Uterus (tissue), 2 donors: Measurements from ENCODE around the gene ATP10A.
"Not testable (repeated sequence)": the region's sequence is repeated elsewhere in the genome, so short reads cannot be mapped to it uniquely, and the experiment has no call there.

Experiments
- POLR2A ChIP-seq, 2 donors: fragments of 450-650 bp; IDR thresholded peaks; one replicate each; pipeline ENCODE4 v1.6.1; 2016; ENCODE audit warnings: antibody characterized with exemption in 2 of 2, mild to moderate bottlenecking in 1 of 2, moderate library complexity in 1 of 2
- TF ChIP-seq, protein P1 (sequence below), 4 experiments: fragments of 200-600 bp in 2 of 4; fragments of 450-650 bp in 2 of 4; sonication (generic) in 2 of 4; IDR thresholded peaks; one replicate each; pipeline ENCODE4 v1.5.1; 2016 to 2019; ENCODE audit warnings: antibody characterized with exemption in 4 of 4, mild to moderate bottlenecking in 2 of 4, moderate library complexity in 1 of 4

DNA sequence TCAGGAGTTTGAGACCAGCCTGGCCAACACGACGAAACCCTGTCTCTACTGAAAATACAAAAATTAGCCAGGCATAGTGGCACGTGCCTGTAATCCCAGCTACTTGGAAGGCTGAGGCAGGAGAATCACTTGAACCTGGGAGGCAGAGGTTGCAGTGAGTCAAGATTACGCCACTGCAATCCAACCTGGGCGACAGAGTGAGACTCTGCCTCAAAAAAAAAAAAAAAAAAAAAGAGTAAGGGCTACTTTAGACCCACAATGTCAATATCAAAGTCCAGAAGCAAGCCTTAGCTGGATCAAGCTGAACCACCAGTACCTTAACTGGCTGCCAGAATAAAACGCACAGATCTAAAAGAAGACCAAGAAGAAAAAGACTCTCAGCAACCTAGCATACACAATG, 17.8 kb upstream of the ATP10A start:
- TF ChIP-seq, protein P1, sequence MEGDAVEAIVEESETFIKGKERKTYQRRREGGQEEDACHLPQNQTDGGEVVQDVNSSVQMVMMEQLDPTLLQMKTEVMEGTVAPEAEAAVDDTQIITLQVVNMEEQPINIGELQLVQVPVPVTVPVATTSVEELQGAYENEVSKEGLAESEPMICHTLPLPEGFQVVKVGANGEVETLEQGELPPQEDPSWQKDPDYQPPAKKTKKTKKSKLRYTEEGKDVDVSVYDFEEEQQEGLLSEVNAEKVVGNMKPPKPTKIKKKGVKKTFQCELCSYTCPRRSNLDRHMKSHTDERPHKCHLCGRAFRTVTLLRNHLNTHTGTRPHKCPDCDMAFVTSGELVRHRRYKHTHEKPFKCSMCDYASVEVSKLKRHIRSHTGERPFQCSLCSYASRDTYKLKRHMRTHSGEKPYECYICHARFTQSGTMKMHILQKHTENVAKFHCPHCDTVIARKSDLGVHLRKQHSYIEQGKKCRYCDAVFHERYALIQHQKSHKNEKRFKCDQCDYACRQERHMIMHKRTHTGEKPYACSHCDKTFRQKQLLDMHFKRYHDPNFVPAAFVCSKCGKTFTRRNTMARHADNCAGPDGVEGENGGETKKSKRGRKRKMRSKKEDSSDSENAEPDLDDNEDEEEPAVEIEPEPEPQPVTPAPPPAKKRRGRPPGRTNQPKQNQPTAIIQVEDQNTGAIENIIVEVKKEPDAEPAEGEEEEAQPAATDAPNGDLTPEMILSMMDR (IDR thresholded peaks at IDR 0.05) = not testable (repeated sequence)
- TF ChIP-seq POLR2A (IDR thresholded peaks at IDR 0.05) = not testable (repeated sequence)
